Panc1 (cell line): Measurements from ENCODE around the gene NXPH4.

Experiments
- CTCF ChIP-seq: fragments of 450-650 bp; IDR thresholded peaks from 2 replicates; pipeline ENCODE4 v1.5.1; 2017; ENCODE audit warnings: mild to moderate bottlenecking
- POLR2AphosphoS5 ChIP-seq: IDR thresholded peaks from 2 replicates; pipeline ENCODE4 v1.6.1; 2012; ENCODE audit warnings: mild to moderate bottlenecking, low read depth, low read length, moderate library complexity

- TF ChIP-seq CTCF, result no peak
- TF ChIP-seq POLR2AphosphoS5, result no peak
Observed at GRCh38 chr12:57218030-57218853, 1.6 kb downstream of the NXPH4 start.
